HTR-8/SVneo (cell line): Measurements from ENCODE around the gene MACROD2.
"Not testable (repeated sequence)": the region's sequence is repeated elsewhere in the genome, so short reads cannot be mapped to it uniquely, and the experiment has no call there.

ENCODE experiments used
- DNase-seq: peaks from one replicate; pipeline ENCODE4 v3.0.0; 2011; ENCODE audit warnings: low spot score, mixed read lengths; ENCODE audit not compliant: insufficient read length
- FAIRE-seq: peaks from 2 replicates; lab custom pipeline; 2011; peaks lifted over from hg19 to GRCh38; lab: Jason Lieb, UNC

MACROD2 gene

GRCh38 chr20:15139522-15139921, 1144.2 kb downstream of the MACROD2 start:
- FAIRE-seq (no peak), DNase-seq (no peak)

- no peak for DNase-seq
- no peak for FAIRE-seq
These were observed 1145.0 kb downstream of the MACROD2 start for GRCh38 chr20:15140286-15140685.

DNA sequence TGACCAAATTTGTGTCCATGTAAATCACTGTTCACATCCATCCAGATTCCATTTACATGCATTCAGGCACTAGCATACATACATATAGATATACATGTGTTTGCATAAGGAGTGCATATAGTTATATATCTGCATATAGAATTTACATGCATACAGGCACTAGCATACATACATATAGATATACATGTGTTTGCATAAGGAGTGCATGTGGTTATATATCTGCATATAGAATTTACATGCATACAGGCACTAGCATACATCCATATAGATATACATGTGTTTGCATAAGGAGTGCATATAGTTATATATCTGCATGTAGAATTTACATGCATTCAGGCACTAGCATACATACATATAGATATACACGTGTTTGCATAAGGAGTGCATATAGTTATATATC, 1145.6 kb downstream of the MACROD2 start:
- FAIRE-seq, DNase-seq: not testable (repeated sequence)

- no peak for FAIRE-seq
- DNase-seq: no peak
These were observed 1146.5 kb downstream of the MACROD2 start for GRCh38 chr20:15141861-15142260.

- FAIRE-seq (no peak), DNase-seq (no peak)
These were observed 1148.2 kb downstream of the MACROD2 start for GRCh38 chr20:15143478-15143877.

DNA sequence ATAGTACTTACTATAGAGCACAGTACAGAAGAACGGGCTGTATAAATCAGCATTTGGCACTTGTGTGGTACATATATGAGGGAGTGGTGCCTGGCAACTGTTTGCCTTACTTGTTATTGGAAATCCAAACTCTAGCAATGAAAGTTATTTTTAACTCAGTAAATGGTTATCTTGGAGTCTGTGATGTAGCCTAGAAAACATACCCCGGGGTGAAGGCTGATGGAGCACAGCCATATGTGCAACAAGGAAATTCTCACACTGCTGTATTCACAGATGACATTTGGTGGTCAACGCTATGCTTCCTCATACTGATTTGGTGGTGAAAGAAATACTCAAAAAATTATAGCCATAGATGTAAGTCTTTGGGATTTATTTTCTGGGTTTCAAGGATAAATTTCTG, 1149.6 kb downstream of the MACROD2 start:
- DNase-seq (no peak), FAIRE-seq (no peak)

GRCh38 chr20:15146948-15147347, 1151.6 kb downstream of the MACROD2 start:
- DNase-seq (no peak), FAIRE-seq (no peak)

- DNase-seq (no peak), FAIRE-seq (no peak)
These were observed 1158.8 kb downstream of the MACROD2 start for GRCh38 chr20:15154070-15154469.

DNA sequence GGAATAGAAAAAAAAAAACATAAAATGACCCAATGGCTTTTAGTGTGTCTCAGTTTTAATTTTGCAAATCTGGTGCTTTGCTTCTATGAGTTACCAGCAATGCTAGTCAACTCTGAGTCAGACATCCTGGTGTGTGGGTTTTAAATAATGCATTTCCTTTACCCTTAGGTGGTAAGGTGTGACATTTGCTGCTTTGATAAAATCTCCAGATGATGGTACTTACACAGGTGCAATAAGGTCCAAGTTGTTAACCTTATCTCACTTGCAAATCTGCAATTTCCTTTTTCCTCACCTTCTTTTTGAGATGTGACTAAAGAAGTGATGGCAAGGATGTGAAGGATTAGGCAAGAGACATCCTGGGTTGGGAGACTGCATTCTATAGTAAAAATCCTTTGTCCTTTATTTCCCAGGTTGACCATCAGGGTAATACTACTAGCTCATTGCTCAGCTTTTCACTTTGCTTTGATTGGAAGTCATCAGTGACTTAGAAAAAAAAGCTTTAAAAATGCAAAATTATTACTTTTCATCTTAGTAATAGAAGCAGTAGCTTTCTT, 1160.6 kb downstream of the MACROD2 start:
- DNase-seq (no peak), FAIRE-seq (no peak)

GRCh38 chr20:15158533-15158932, 1163.2 kb downstream of the MACROD2 start:
- no peak for DNase-seq
- no peak for FAIRE-seq

DNA sequence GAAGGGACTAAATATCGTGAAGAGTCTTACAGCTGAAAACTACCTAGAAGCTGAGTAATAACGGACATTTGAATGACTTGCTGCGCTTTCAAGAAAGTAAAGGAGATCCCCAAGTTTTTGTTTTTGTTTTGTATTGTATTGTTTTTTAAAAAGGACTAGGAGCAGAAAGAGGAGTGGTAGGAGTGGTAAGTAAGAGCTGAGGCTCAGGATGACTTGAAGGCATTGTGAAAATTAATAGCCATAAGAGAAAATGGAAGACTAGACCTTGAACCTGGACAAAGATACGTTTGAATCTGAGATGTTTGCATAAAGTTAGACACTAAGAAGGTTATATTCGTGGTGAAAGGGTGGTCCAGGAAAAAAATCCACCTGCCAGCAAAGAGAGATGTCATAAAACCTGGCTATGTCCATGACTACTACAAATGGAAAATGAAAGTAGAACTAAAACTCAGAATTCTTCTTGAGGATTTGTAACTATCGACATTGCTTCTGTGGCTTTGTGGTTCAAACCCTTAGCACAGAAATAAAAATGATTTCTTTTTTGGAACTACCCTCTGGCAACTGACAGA, 1166.8 kb downstream of the MACROD2 start:
- FAIRE-seq: no peak
- no peak for DNase-seq

- DNase-seq: no peak
- no peak for FAIRE-seq
These were observed 1168.3 kb downstream of the MACROD2 start for GRCh38 chr20:15163632-15164031.

DNA sequence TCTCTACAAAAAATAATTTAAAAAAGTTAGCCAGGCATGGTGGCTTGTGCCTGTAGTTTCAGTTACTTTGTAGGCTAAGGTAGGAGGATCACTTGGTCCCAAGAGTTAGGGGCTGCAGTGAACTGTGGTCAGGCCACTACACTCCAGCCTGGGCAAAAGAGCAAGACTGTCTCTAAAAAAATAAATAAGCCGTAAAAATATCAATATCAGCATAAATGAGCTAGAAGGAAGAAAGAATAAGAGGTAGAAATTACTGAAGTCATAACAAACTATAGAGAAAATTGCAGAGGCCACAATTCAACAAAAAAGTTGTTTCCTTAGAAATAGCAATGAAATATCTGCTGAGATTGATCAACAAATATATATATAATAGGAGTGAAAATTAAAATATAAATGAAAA, 1169.4 kb downstream of the MACROD2 start:
- no peak for DNase-seq
- no peak for FAIRE-seq

DNA sequence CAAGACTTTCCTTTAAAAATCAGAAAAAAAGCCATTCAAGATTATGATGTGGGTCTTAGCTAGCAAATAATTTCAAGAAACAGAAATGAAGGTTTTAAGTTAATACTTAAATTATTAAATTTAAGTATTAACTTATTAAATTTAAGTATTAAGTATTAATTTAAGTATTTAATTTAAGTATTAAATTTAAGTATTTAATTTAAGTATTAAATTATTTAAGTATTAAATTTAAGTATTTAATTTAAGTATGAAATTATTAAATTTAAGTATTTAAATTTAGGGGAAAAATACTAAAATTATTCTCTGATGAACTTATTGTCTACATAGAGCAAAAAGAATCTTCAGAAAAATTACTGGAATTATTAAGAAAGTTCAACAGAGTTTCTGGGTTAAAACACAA, 1171.4 kb downstream of the MACROD2 start:
- DNase-seq (no peak), FAIRE-seq (no peak)

DNA sequence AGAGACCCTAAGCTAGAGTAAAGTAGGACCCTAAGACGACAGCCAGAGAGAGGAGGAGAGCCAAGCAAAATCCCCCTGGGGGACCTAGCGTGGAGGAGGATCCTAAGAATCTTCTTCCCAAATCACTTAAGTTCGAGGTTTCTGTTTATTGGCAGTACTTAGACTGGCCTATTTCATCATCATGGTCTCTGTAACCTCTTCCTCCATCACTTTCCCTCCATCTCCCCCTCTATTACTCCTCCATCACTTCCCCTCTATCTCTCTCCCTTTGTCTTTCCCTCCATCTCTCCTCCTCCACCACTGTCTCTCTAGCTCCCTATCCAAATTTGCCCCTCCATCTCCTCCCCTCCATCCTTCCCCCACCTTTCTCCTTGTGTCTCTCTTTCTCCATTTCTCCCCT, 1175.7 kb downstream of the MACROD2 start:
- FAIRE-seq (no peak), DNase-seq (no peak)

- FAIRE-seq (no peak), DNase-seq (no peak)
These were observed 1181.6 kb downstream of the MACROD2 start for GRCh38 chr20:15176929-15177328.

DNA sequence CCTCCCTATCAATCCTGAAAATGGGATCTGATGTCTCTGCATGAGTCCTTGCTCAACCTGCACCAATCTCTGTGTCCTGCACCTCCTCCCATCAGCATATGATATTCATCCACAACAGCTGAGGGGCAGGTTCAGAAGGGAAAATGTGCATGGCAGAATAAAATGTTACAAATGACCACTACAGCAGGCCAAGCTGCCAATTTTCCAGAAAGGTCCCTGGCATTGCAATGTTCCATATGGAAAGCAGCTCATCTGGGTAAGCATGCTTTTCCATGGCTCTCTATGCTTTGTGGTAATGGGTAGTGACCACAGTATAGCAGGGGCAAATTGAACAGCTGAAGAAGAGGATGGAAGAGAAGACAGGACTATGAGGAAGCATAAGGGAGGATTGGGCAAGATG, 1183.3 kb downstream of the MACROD2 start:
- no peak for FAIRE-seq
- DNase-seq: no peak

DNA sequence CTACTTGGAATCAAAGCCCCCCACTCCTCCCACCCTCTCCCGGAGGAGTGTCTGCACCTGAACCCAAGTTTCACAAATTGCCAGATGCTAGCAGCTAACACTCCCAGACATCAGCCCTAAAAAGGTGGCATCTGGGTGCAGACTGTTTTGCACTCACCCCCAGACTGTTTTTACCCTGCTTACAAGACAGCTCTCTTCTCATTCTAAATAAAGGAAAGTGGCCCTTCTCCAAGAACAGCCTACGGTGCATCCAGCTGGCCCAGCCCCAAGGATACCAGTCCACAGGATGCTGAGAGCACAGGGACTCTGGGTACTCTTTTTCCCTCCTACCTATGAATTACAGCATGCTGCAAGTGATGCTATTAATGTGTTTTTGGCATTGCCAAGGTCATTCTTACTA, 1184.1 kb downstream of the MACROD2 start:
- FAIRE-seq (no peak), DNase-seq (no peak)

DNA sequence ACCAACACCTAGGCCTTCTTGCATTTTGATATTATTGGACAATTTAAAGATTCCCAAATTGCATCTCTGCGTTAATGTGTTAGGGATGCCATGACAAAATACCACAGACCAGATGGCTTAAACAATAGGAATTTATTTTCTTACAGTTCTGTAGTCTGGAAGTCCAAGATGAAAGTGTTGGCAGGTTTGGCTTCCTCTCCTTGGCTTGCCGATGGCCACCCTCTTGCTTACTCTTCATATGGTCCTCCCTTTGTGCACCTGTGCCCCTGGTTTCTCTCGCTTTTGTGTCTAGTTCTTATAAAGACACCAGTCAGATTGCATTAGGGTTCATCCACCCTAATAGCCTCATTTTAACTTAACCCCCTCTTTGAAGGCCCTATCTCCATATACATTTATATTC, 1184.5 kb downstream of the MACROD2 start:
- no peak for FAIRE-seq
- DNase-seq: no peak

DNA sequence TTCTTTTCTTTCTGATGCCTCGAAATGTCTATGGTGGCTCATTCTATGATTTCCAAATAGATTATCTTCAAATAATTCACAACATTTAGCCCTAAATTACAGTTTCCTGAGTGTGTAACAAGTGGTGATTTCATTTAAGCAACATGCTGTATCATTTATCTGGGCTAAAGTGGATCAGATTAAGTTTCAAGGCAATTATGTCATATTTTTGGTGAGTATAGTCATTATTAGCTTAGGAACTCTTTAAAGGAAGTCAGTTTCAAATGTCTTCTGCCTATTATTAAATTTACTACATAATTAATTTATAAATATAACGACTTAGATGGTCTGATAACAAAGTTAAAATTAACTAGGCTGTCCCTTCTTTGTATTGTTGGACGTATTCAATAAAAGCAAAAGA, 1190.0 kb downstream of the MACROD2 start:
- FAIRE-seq: no peak
- no peak for DNase-seq

DNA sequence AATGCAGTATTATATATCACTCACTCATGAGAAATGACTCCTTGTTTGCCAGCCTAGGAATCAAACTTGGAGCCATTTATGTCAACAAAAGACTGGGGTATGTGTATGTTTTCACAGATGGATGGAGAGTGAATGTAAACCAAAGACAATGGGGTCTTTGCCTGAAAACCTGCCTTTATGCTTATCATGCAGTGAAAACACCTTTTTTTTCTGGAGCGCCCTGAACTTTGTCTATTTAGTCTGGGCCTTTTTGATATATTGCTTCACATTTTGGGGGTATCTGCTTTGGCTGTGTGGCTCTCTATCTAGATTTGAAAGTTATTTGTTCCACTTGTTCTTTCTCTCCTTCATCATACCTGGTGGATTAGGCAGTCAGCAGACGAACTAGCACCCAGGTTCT, 1190.6 kb downstream of the MACROD2 start:
- DNase-seq (no peak), FAIRE-seq (no peak)

GRCh38 chr20:15187612-15188011, 1192.3 kb downstream of the MACROD2 start:
- no peak for FAIRE-seq
- no peak for DNase-seq
